Measurements from ENCODE around the gene MAPT. TPM values are rescaled to one million over a fixed set of nuclear protein-coding genes. Genes with fewer than 3 reads are reported as not detected.

The MAPT gene
- total and polyA plus RNA-seq, 4 experiments from 2014 or later, result 0.22 to 2.1 (median 1.1) TPM

GRCh38 chr17:45942284-45942683 is 47.9 kb downstream of the MAPT start:
- POLR2A ChIA-PET (ENCODE audit: partially characterized antibody), result no interaction called here
- Histone ChIP-seq H3K36me3 (ENCODE audit: insufficient read depth, low read length) (no peaks in the 10 kb centered on the region), H3K9me3 (ENCODE audit: control insufficient read depth in 1 of 2, low read length in 2 of 2) (no peaks in the 10 kb centered on the region), H3K27me3 (ENCODE audit: insufficient read depth, low read length) (no peaks in the 10 kb centered on the region), H3K27ac (ENCODE audit: low read depth, low read length) (no peak overlapping the region), H3K4me1 (ENCODE audit: insufficient read depth, low read length) (no peaks in the 10 kb centered on the region), H3K4me3 (ENCODE audit: low read length in 2 of 2) (no peak overlapping the region)
- CTCF ChIA-PET (ENCODE audit: partially characterized antibody), result no interaction called here
- no peaks in the 10 kb centered on the region for H3K36me3 Mint-ChIP-seq
- intact Hi-C loops (cut with micrococcal nuclease), result no loop called here
- H3K27me3 Mint-ChIP-seq, result peaks cover 6 to 13% of the 10 kb centered on the region in 2 donors
- peaks cover 0 to 2% (median 0%) of the 10 kb centered on the region in 8 donors for H3K9me3 Mint-ChIP-seq
- DNase-seq, result no peak
- peaks cover 0 to 5% (median 0%) of the 10 kb centered on the region in 4 donors for H3K4me1 Mint-ChIP-seq
- no peak overlapping the region for H3K27ac Mint-ChIP-seq
- H3K4me3 Mint-ChIP-seq, result no peak overlapping the region

GRCh38 chr17:45946841-45947256 is 52.5 kb downstream of the MAPT start:
- CTCF ChIA-PET (ENCODE audit: partially characterized antibody), result interaction anchor here (0.9 to 1.1 kb wide), 2 partner anchors 28 to 53 kb away, joined by 4 to 7 read pairs; no protein-coding TSS in a partner anchor
- no peak for DNase-seq
- Mint-ChIP-seq H3K9me3 (no peaks in the 10 kb centered on the region), H3K27ac (no peak overlapping the region), H3K4me3 (no peak overlapping the region), H3K36me3 (no peaks in the 10 kb centered on the region), H3K4me1 (peaks cover 0 to 5% (median under 1%) of the 10 kb centered on the region in 4 donors), H3K27me3 (peaks cover 14 to 15% of the 10 kb centered on the region in 2 donors)
- Histone ChIP-seq H3K4me3 (ENCODE audit: low read length in 2 of 2) (no peak overlapping the region), H3K27ac (ENCODE audit: low read depth, low read length) (no peak overlapping the region), H3K36me3 (ENCODE audit: insufficient read depth, low read length) (no peaks in the 10 kb centered on the region), H3K4me1 (ENCODE audit: insufficient read depth, low read length) (peaks cover 11% of the 10 kb centered on the region), H3K9me3 (ENCODE audit: control insufficient read depth in 1 of 2, low read length in 2 of 2) (no peaks in the 10 kb centered on the region), H3K27me3 (ENCODE audit: insufficient read depth, low read length) (peaks cover 3% of the 10 kb centered on the region)
- intact Hi-C loops (cut with micrococcal nuclease), result no loop called here
- POLR2A ChIA-PET (ENCODE audit: partially characterized antibody), result no interaction called here

- Mint-ChIP-seq H3K4me3 (peak overlapping the region in 2 of 8 donors; percentile 8 to 79), H3K36me3 (no peaks in the 10 kb centered on the region), H3K27me3 (peaks cover 16 to 18% of the 10 kb centered on the region in 2 donors), H3K4me1 (peaks cover 0 to 5% (median under 1%) of the 10 kb centered on the region in 4 donors), H3K27ac (no peak overlapping the region), H3K9me3 (no peaks in the 10 kb centered on the region)
- Histone ChIP-seq H3K4me3 (ENCODE audit: low read length in 2 of 2) (no peak overlapping the region), H3K27me3 (ENCODE audit: insufficient read depth, low read length) (peaks cover 3% of the 10 kb centered on the region), H3K36me3 (ENCODE audit: insufficient read depth, low read length) (no peaks in the 10 kb centered on the region), H3K27ac (ENCODE audit: low read depth, low read length) (no peak overlapping the region), H3K9me3 (ENCODE audit: control insufficient read depth in 1 of 2, low read length in 2 of 2) (no peaks in the 10 kb centered on the region), H3K4me1 (ENCODE audit: insufficient read depth, low read length) (peaks cover 11% of the 10 kb centered on the region)
- intact Hi-C loops (cut with micrococcal nuclease), result no loop called here
- ChIA-PET CTCF (ENCODE audit: partially characterized antibody) (interaction anchor here (1.1 to 1.9 kb wide), 3 partner anchors 10 to 74 kb away, joined by 3 read pairs; no protein-coding TSS in a partner anchor), POLR2A (ENCODE audit: partially characterized antibody) (no interaction called here)
- no peak for DNase-seq
Measured at GRCh38 chr17:45948498-45948880, 54.1 kb downstream of the MAPT start.

GRCh38 chr17:45948881-45949624 is 54.7 kb downstream of the MAPT start:
- Mint-ChIP-seq H3K4me3 (peak overlapping the region; percentile 39 to 79 (median 64)), H3K27ac (no peak overlapping the region), H3K36me3 (no peaks in the 10 kb centered on the region), H3K4me1 (peaks cover 0 to 3% (median under 1%) of the 10 kb centered on the region in 4 donors), H3K27me3 (peaks cover 13 to 15% of the 10 kb centered on the region in 2 donors), H3K9me3 (no peaks in the 10 kb centered on the region)
- POLR2A ChIA-PET (ENCODE audit: partially characterized antibody), result no interaction called here
- peaks cover 11% of the 10 kb centered on the region for H3K4me1 ChIP-seq (ENCODE audit: insufficient read depth, low read length)
- H3K4me3 ChIP-seq (ENCODE audit: low read length in 2 of 2), result no peak overlapping the region
- intact Hi-C loops (cut with micrococcal nuclease), result loop anchor here (1.0 kb wide), 1 partner anchor 54 kb away; no protein-coding TSS in a partner anchor
- H3K9me3 ChIP-seq (ENCODE audit: control insufficient read depth in 1 of 2, low read length in 2 of 2), result no peaks in the 10 kb centered on the region
- H3K27me3 ChIP-seq (ENCODE audit: insufficient read depth, low read length), result peaks cover 3% of the 10 kb centered on the region
- CTCF ChIA-PET (ENCODE audit: partially characterized antibody), result interaction anchor here (1.1 to 1.9 kb wide), 5 partner anchors 9 to 309 kb away, joined by 3 to 10 read pairs (median 3); no protein-coding TSS in a partner anchor
- H3K27ac ChIP-seq (ENCODE audit: low read depth, low read length), result no peak overlapping the region
- no peaks in the 10 kb centered on the region for H3K36me3 ChIP-seq (ENCODE audit: insufficient read depth, low read length)
- DNase-seq, result peak in 4 of 5 donors; percentile 22 to 32 (median 26)

DNA sequence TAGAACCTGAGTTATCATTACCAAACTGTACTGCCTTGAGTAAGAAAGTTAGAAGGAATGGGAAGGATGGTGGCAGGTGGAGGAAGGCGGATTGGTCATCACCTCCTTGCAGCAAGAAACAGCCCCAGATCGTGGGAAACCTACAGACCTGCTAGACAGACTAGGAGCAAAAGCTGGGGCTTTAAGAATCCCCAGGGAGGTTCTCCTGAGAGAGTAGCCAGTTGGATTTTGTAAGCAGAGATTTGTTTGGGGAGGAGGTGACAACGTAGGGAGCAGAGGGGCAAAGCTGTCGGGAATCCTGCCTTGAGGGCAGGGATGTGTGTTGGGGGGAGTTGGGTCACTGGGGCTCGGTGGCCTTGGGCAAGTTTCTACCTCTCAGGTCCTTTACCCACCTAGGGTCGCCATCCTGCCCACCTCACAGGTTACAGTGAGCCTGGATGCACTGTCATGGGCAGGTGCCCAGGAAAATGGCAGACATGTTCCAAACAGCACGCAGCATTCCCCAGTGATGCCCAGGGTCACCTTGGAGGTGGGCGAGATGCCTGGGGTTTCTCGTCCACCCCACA is 55.5 kb downstream of the MAPT start:
- Mint-ChIP-seq H3K27ac (no peak overlapping the region), H3K9me3 (no peaks in the 10 kb centered on the region), H3K4me1 (peaks cover 0 to 3% (median under 1%) of the 10 kb centered on the region in 4 donors), H3K27me3 (peaks cover 13 to 15% of the 10 kb centered on the region in 2 donors), H3K36me3 (no peaks in the 10 kb centered on the region), H3K4me3 (peak overlapping the region in 1 of 8 donors; percentile 69)
- Histone ChIP-seq H3K36me3 (ENCODE audit: insufficient read depth, low read length) (no peaks in the 10 kb centered on the region), H3K4me1 (ENCODE audit: insufficient read depth, low read length) (peaks cover 11% of the 10 kb centered on the region), H3K9me3 (ENCODE audit: control insufficient read depth in 1 of 2, low read length in 2 of 2) (no peaks in the 10 kb centered on the region), H3K27ac (ENCODE audit: low read depth, low read length) (no peak overlapping the region), H3K27me3 (ENCODE audit: insufficient read depth, low read length) (peaks cover 3% of the 10 kb centered on the region), H3K4me3 (ENCODE audit: low read length in 2 of 2) (no peak overlapping the region)
- intact Hi-C loops (cut with micrococcal nuclease), result loop anchor here (1.0 kb wide), 1 partner anchor 55 kb away; no protein-coding TSS in a partner anchor
- DNase-seq, result no peak
- POLR2A ChIA-PET (ENCODE audit: partially characterized antibody), result no interaction called here
- CTCF ChIA-PET (ENCODE audit: partially characterized antibody), result interaction anchor here (1.1 to 1.9 kb wide), 4 partner anchors 10 to 310 kb away, joined by 3 to 10 read pairs (median 4); no protein-coding TSS in a partner anchor

DNA sequence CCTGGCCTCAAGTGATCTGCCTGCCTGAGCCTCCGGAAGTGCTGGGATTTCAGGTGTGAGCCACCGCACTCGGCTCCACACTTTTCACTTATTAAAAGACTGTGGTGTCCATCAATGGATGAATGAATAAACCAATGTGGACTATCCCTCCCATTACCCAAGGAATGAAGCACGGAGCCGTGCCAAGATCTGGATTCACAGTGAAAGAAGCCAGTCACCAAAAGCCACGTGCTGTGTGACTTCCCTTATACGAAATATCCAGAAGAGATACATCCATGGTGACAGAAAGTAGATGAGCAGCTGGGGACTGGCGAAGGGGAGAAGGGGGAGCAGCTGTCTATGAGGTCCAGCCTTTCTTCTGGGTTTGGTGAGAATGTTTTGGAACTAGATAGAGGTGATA is 56.5 kb downstream of the MAPT start:
- no peak overlapping the region for H3K4me3 ChIP-seq (ENCODE audit: low read length in 2 of 2)
- no peaks in the 10 kb centered on the region for H3K9me3 Mint-ChIP-seq
- H3K36me3 ChIP-seq (ENCODE audit: insufficient read depth, low read length), result no peaks in the 10 kb centered on the region
- H3K4me1 ChIP-seq (ENCODE audit: insufficient read depth, low read length), result peaks cover 11% of the 10 kb centered on the region
- CTCF ChIA-PET (ENCODE audit: partially characterized antibody), result no interaction called here
- H3K27me3 ChIP-seq (ENCODE audit: insufficient read depth, low read length), result peaks cover 3% of the 10 kb centered on the region
- POLR2A ChIA-PET (ENCODE audit: partially characterized antibody), result no interaction called here
- no peaks in the 10 kb centered on the region for H3K36me3 Mint-ChIP-seq
- no peaks in the 10 kb centered on the region for H3K9me3 ChIP-seq (ENCODE audit: control insufficient read depth in 1 of 2, low read length in 2 of 2)
- no peak for DNase-seq
- H3K27ac ChIP-seq (ENCODE audit: low read depth, low read length), result no peak overlapping the region
- peaks cover 0 to 3% (median under 1%) of the 10 kb centered on the region in 4 donors for H3K4me1 Mint-ChIP-seq
- H3K4me3 Mint-ChIP-seq, result peak overlapping the region in 1 of 8 donors; percentile 2
- intact Hi-C loops (cut with micrococcal nuclease), result no loop called here
- H3K27ac Mint-ChIP-seq, result no peak overlapping the region
- peaks cover 13 to 15% of the 10 kb centered on the region in 2 donors for H3K27me3 Mint-ChIP-seq

GRCh38 chr17:45951403-45951802 is 57.0 kb downstream of the MAPT start:
- H3K4me3 ChIP-seq (ENCODE audit: low read length in 2 of 2), result no peak overlapping the region
- no peaks in the 10 kb centered on the region for H3K36me3 ChIP-seq (ENCODE audit: insufficient read depth, low read length)
- Mint-ChIP-seq H3K27me3 (peaks cover 13 to 15% of the 10 kb centered on the region in 2 donors), H3K27ac (no peak overlapping the region), H3K9me3 (no peaks in the 10 kb centered on the region), H3K4me1 (peaks cover 0 to 3% (median under 1%) of the 10 kb centered on the region in 4 donors), H3K36me3 (no peaks in the 10 kb centered on the region), H3K4me3 (no peak overlapping the region)
- ChIA-PET CTCF (ENCODE audit: partially characterized antibody) (no interaction called here), POLR2A (ENCODE audit: partially characterized antibody) (no interaction called here)
- H3K4me1 ChIP-seq (ENCODE audit: insufficient read depth, low read length), result peaks cover 11% of the 10 kb centered on the region
- H3K27me3 ChIP-seq (ENCODE audit: insufficient read depth, low read length), result peaks cover 3% of the 10 kb centered on the region
- no peak overlapping the region for H3K27ac ChIP-seq (ENCODE audit: low read depth, low read length)
- H3K9me3 ChIP-seq (ENCODE audit: control insufficient read depth in 1 of 2, low read length in 2 of 2), result no peaks in the 10 kb centered on the region
- intact Hi-C loops (cut with micrococcal nuclease), result no loop called here
- DNase-seq, result no peak
